OCI-LY1 (cell line): Measurements from ENCODE around the gene USP10.

Experiments
- EZH2 ChIP-seq: fragments of 200-600 bp; sonication (generic), shearing (Covaris generic); IDR thresholded peaks from 2 replicates; pipeline ENCODE4 v1.8.0; 2017; ENCODE audit warnings: borderline replicate concordance, mixed run types, mild to moderate bottlenecking, antibody characterized with exemption, low read length, moderate library complexity, mixed read lengths
- TF ChIP-seq, protein P1 (sequence below): fragments of 200-600 bp; sonication (generic), shearing (Covaris generic); IDR thresholded peaks from 2 replicates; pipeline ENCODE4 v1.5.1; 2017; ENCODE audit warnings: mild to moderate bottlenecking, antibody characterized with exemption, low read length, moderate library complexity, mixed read lengths

DNA sequence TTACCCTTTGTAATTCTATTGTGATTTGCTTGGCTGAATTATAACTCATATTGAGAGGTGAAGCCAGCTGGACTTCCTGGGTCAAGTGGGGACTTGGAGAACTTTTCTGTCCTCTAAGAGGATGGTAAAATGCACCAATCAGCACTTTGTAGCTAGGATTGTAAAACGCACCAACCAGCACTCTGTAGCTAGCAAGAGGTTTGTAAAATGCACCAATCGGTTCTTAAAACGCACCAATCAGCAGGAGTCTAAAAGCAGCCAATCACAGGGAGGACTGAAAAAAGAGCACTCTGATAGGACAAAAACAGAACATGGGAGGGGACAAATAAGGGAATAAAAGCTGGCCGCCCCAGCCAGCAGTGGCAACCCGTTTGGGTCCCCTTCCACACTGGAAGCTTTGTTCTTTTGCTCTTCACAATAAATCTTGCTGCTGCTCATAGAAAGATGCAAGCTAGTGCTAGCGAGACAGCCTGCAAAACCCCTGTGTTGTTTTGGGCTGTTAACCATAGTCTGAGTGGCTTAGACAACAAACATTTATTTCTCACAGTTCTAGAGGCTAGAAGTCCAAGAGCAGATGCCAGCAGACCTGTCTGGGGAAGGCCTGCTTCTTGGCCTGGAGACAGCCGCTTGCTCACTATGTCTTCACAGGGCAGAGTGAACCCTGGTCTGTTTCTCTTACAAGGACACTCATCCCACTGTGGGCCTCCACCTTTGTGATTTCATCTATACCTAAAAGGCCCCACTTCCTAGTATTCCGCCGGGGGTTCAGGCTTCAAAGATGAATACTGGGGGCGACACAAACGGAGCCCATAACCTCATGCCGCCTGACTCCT lies 81.0 kb downstream of the USP10 start:
- TF ChIP-seq, protein P1, sequence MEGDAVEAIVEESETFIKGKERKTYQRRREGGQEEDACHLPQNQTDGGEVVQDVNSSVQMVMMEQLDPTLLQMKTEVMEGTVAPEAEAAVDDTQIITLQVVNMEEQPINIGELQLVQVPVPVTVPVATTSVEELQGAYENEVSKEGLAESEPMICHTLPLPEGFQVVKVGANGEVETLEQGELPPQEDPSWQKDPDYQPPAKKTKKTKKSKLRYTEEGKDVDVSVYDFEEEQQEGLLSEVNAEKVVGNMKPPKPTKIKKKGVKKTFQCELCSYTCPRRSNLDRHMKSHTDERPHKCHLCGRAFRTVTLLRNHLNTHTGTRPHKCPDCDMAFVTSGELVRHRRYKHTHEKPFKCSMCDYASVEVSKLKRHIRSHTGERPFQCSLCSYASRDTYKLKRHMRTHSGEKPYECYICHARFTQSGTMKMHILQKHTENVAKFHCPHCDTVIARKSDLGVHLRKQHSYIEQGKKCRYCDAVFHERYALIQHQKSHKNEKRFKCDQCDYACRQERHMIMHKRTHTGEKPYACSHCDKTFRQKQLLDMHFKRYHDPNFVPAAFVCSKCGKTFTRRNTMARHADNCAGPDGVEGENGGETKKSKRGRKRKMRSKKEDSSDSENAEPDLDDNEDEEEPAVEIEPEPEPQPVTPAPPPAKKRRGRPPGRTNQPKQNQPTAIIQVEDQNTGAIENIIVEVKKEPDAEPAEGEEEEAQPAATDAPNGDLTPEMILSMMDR = no peak
- TF ChIP-seq EZH2 = no peak
